ENCODE measurements around the gene IREB2. TPM values are rescaled to one million over a fixed set of nuclear protein-coding genes. Genes with fewer than 3 reads are reported as not detected.

The IREB2 gene
- polyA plus RNA-seq, 3 donors = 11.7 to 25.5 (median 16.7) TPM

GRCh38 chr15:78425643-78426042 lies 12.4 kb upstream of the IREB2 start:
- Histone ChIP-seq H3K79me2 (ENCODE audit: insufficient read depth, low read length) (no peaks in the 10 kb centered on the region), H3K4me3 (replicated peaks in 1 of 3; ENCODE audit: low read depth in 2 of 3, low read length in 3 of 3) (no peak overlapping the region), H3K9me3 (replicated peaks in 1 of 2; ENCODE audit: control insufficient read depth in 1 of 2, insufficient read depth in 1 of 2, low read length in 2 of 2) (no peaks in the 10 kb centered on the region), H4K20me1 (ENCODE audit: insufficient read depth, low read length) (no peaks in the 10 kb centered on the region), H3K9ac (ENCODE audit: insufficient read depth, low read length, poor library complexity, severe bottlenecking) (no peak overlapping the region), H3K36me3 (replicated peaks in 1 of 2; ENCODE audit: control insufficient read depth in 1 of 2, insufficient read depth in 2 of 2, low read length in 2 of 2) (no peaks in the 10 kb centered on the region), H3K4me1 (ENCODE audit: control insufficient read depth in 1 of 2, insufficient read depth in 2 of 2, low read length in 2 of 2) (peaks cover 23 to 32% of the 10 kb centered on the region in 2 donors), H2AFZ (ENCODE audit: insufficient read depth, low read depth, low read length, poor library complexity, severe bottlenecking) (no peak overlapping the region), H3K27me3 (ENCODE audit: control insufficient read depth in 2 of 2, insufficient read depth in 2 of 2, low read length in 2 of 2) (no peaks in the 10 kb centered on the region), H3K27ac (ENCODE audit: low read depth in 1 of 2, low read length in 2 of 2) (no peak overlapping the region), H3K4me2 (replicated peaks; ENCODE audit: extremely low read depth, low read length, poor library complexity, severe bottlenecking) (no peak overlapping the region)
- no peak for DNase-seq
- Mint-ChIP-seq H3K36me3 (no peaks in the 10 kb centered on the region), H3K9me3 (peaks cover 0 to 2% (median 0%) of the 10 kb centered on the region in 7 donors), H3K27ac (no peak overlapping the region), H3K4me1 (peaks cover 32% of the 10 kb centered on the region), H3K27me3 (ENCODE audit: low read depth in 3 of 3) (peaks cover 0 to 3% (median 1%) of the 10 kb centered on the region in 3 donors), H3K4me3 (peak overlapping the region in 1 of 2 donors; percentile 41)
- intact Hi-C loops (cut with micrococcal nuclease) = no loop called here
- no peak for TF ChIP-seq CTCF (IDR thresholded peaks at IDR 0.05)
- WGBS (ENCODE audit: insufficient coverage) = no CpG with 5 or more reads among the region's 1 CpG

GRCh38 chr15:78426300-78426699 lies 11.7 kb upstream of the IREB2 start:
- peak overlapping the region in 1 of 7 donors; percentile 55 for H3K27ac Mint-ChIP-seq
- Histone ChIP-seq H3K4me2 (replicated peaks; ENCODE audit: extremely low read depth, low read length, poor library complexity, severe bottlenecking) (no peak overlapping the region), H3K27me3 (ENCODE audit: control insufficient read depth in 2 of 2, insufficient read depth in 2 of 2, low read length in 2 of 2) (no peaks in the 10 kb centered on the region), H2AFZ (ENCODE audit: insufficient read depth, low read depth, low read length, poor library complexity, severe bottlenecking) (no peak overlapping the region), H3K4me3 (replicated peaks in 1 of 3; ENCODE audit: low read depth in 2 of 3, low read length in 3 of 3) (no peak overlapping the region), H3K4me1 (ENCODE audit: control insufficient read depth in 1 of 2, insufficient read depth in 2 of 2, low read length in 2 of 2) (peaks cover 21 to 30% of the 10 kb centered on the region in 2 donors), H3K36me3 (replicated peaks in 1 of 2; ENCODE audit: control insufficient read depth in 1 of 2, insufficient read depth in 2 of 2, low read length in 2 of 2) (no peaks in the 10 kb centered on the region), H3K27ac (ENCODE audit: low read depth in 1 of 2, low read length in 2 of 2) (no peak overlapping the region), H3K79me2 (ENCODE audit: insufficient read depth, low read length) (no peaks in the 10 kb centered on the region), H3K9ac (ENCODE audit: insufficient read depth, low read length, poor library complexity, severe bottlenecking) (no peak overlapping the region), H4K20me1 (ENCODE audit: insufficient read depth, low read length) (no peaks in the 10 kb centered on the region), H3K9me3 (replicated peaks in 1 of 2; ENCODE audit: control insufficient read depth in 1 of 2, insufficient read depth in 1 of 2, low read length in 2 of 2) (no peaks in the 10 kb centered on the region)
- H3K4me3 Mint-ChIP-seq = no peak overlapping the region
- H3K4me1 Mint-ChIP-seq = peaks cover 29% of the 10 kb centered on the region
- intact Hi-C loops (cut with micrococcal nuclease) = no loop called here
- no peak for DNase-seq
- H3K9me3 Mint-ChIP-seq = peaks cover 0 to 2% (median 0%) of the 10 kb centered on the region in 7 donors
- WGBS (ENCODE audit: insufficient coverage) = no CpG with 5 or more reads among the region's 5 CpGs
- no peak for TF ChIP-seq CTCF (IDR thresholded peaks at IDR 0.05)
- no peaks in the 10 kb centered on the region for H3K36me3 Mint-ChIP-seq
- H3K27me3 Mint-ChIP-seq (ENCODE audit: low read depth in 3 of 3) = peaks cover 0 to 3% (median 1%) of the 10 kb centered on the region in 3 donors

All from CD14-positive monocyte (primary cell).